ENCODE results near the gene RWDD3.
A peak's percentile ranks its signal among the peaks of the same experiment; 100 is the strongest.

The RWDD3 gene

GRCh38 chr1:95278173-95279006, 44.4 kb downstream of the RWDD3 start:
- TF ChIP-seq, protein P1, sequence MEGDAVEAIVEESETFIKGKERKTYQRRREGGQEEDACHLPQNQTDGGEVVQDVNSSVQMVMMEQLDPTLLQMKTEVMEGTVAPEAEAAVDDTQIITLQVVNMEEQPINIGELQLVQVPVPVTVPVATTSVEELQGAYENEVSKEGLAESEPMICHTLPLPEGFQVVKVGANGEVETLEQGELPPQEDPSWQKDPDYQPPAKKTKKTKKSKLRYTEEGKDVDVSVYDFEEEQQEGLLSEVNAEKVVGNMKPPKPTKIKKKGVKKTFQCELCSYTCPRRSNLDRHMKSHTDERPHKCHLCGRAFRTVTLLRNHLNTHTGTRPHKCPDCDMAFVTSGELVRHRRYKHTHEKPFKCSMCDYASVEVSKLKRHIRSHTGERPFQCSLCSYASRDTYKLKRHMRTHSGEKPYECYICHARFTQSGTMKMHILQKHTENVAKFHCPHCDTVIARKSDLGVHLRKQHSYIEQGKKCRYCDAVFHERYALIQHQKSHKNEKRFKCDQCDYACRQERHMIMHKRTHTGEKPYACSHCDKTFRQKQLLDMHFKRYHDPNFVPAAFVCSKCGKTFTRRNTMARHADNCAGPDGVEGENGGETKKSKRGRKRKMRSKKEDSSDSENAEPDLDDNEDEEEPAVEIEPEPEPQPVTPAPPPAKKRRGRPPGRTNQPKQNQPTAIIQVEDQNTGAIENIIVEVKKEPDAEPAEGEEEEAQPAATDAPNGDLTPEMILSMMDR (IDR thresholded peaks at IDR 0.05; ENCODE audit: insufficient read depth, missing control alignments) = no peak
- FAIRE-seq = no peak
- DNase-seq (ENCODE audit: insufficient read length, low spot score) = no peak

- TF ChIP-seq, protein P1 (IDR thresholded peaks at IDR 0.05; ENCODE audit: insufficient read depth, missing control alignments) = no peak
- no peak for FAIRE-seq
- no peak for DNase-seq (ENCODE audit: insufficient read length, low spot score)
Measured at GRCh38 chr1:95281781-95282517, 47.9 kb downstream of the RWDD3 start.

GRCh38 chr1:95282518-95282895, 48.5 kb downstream of the RWDD3 start:
- DNase-seq (ENCODE audit: insufficient read length, low spot score) = no peak
- no peak for FAIRE-seq
- TF ChIP-seq, protein P1 (IDR thresholded peaks at IDR 0.05; ENCODE audit: insufficient read depth, missing control alignments) = no peak

DNA sequence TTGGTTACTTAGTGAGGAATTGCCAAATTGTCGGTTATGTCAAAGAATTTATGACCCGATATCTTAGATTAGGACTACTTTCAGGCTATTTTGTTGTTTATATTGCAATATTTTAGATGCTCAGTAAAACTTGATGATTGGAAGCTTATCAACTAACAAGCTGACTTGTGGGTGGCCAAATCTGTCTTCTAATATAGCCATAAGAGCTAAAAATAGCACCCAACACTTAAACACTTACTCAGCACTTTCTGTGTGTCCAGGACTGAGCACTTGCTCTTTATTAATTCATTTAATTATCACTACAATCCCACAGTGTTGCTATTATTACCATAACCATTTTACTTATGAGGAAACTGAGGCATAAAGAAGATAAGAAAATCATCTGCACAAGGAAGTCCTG, 50.4 kb downstream of the RWDD3 start:
- TF ChIP-seq, protein P1 (IDR thresholded peaks at IDR 0.05; ENCODE audit: insufficient read depth, missing control alignments) = no peak
- FAIRE-seq = no peak
- DNase-seq (ENCODE audit: insufficient read length, low spot score) = no peak

DNA sequence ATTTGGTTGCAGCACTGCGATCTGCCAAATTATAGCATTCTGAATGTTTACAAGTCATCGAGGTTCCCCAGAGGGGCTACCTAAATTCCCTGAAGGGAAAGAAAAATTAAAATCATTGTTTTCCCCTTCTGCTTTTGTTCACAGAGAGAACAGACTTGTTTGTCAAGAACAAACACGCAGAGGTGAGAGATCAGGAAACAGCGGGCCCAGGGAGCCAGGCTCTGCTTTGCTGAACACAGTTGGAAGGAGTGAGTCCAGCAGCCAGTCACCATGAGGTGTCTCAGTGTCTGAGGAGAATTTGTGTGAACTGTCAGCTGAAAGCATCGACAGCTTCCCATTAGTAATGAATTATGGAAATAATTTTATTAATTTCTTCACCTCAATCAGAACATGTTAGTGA, 52.5 kb downstream of the RWDD3 start:
- TF ChIP-seq, protein P1 (IDR thresholded peaks at IDR 0.05; ENCODE audit: insufficient read depth, missing control alignments) = no peak
- DNase-seq (ENCODE audit: insufficient read length, low spot score) = no peak
- FAIRE-seq = no peak

DNA sequence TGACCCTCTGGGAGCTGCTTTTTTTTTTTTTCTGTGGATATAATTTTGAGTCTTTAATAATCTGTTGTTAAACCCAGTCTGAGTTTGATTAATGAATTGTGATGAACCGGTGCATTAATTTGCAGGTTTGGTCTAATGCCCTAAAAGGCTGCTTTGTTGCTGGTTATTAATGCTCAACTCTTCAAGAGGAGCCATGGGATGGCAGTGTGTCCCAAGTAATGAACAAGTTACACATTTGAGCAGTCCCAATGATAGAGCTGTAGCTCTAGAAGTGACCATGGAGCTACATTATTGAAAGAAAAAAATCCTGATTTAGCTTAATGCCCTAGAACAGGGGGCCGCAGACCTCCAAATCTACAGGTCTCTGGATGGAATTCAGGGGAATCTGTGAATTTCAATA, 53.1 kb downstream of the RWDD3 start:
- FAIRE-seq = no peak
- DNase-seq (ENCODE audit: insufficient read length, low spot score) = no peak

More for the DNA sequence above, 53.1 kb downstream of the RWDD3 start:
- TF ChIP-seq, protein P1 (IDR thresholded peaks at IDR 0.05; ENCODE audit: insufficient read depth, missing control alignments) = peak; percentile 30

Data from D721Med (cell line).